ENCODE data around the gene MS4A3.
"Not testable (repeated sequence)": the region's sequence is repeated elsewhere in the genome, so short reads cannot be mapped to it uniquely, and the experiment has no call there.

Gene MS4A3

GRCh38 chr11:60087239-60087638, 30.8 kb downstream of the MS4A3 start:
- Histone ChIP-seq H3K36me3 (ENCODE audit: control insufficient read depth in 5 of 5, insufficient read depth in 5 of 5, low read length in 5 of 5) (no peaks in the 10 kb centered on the region), H3K4me3 (ENCODE audit: low read depth in 1 of 5, low read length in 5 of 5) (no peak overlapping the region), H3K9me3 (ENCODE audit: control insufficient read depth in 5 of 5, low read length in 5 of 5) (no peaks in the 10 kb centered on the region), H3K27ac (ENCODE audit: low read depth, low read length) (no peak overlapping the region), H3K9ac (ENCODE audit: low read length in 5 of 5) (no peak overlapping the region), H3K4me1 (ENCODE audit: control insufficient read depth in 5 of 5, insufficient read depth in 5 of 5, low read length in 5 of 5) (no peaks in the 10 kb centered on the region), H3K27me3 (ENCODE audit: control insufficient read depth in 5 of 5, insufficient read depth in 4 of 5, low read length in 5 of 5) (no peaks in the 10 kb centered on the region)

- Histone ChIP-seq H3K36me3 (ENCODE audit: control insufficient read depth in 5 of 5, insufficient read depth in 5 of 5, low read length in 5 of 5) (no peaks in the 10 kb centered on the region), H3K4me3 (ENCODE audit: low read depth in 1 of 5, low read length in 5 of 5) (no peak within 1 kb of the TSS), H3K4me1 (ENCODE audit: control insufficient read depth in 5 of 5, insufficient read depth in 5 of 5, low read length in 5 of 5) (no peaks in the 10 kb centered on the region), H3K9me3 (ENCODE audit: control insufficient read depth in 5 of 5, low read length in 5 of 5) (no peaks in the 10 kb centered on the region), H3K9ac (ENCODE audit: low read length in 5 of 5) (no peak within 1 kb of the TSS), H3K27me3 (ENCODE audit: control insufficient read depth in 5 of 5, insufficient read depth in 4 of 5, low read length in 5 of 5) (no peaks in the 10 kb centered on the region), H3K27ac (ENCODE audit: low read depth, low read length) (no peak within 1 kb of the TSS)
Observed at GRCh38 chr11:60088364-60088763, 31.9 kb downstream of the MS4A3 start, which contains the start of gene MS4A2. MS4A2 (plus strand) TSS chr11:60088664; CDS start chr11:60088766, 102 bp downstream.

- Histone ChIP-seq H3K36me3 (ENCODE audit: control insufficient read depth in 5 of 5, insufficient read depth in 5 of 5, low read length in 5 of 5) (no peaks in the 10 kb centered on the region), H3K9ac (ENCODE audit: low read length in 5 of 5) (no peak overlapping the region), H3K4me3 (ENCODE audit: low read depth in 1 of 5, low read length in 5 of 5) (no peak overlapping the region), H3K27ac (ENCODE audit: low read depth, low read length) (no peak overlapping the region), H3K4me1 (ENCODE audit: control insufficient read depth in 5 of 5, insufficient read depth in 5 of 5, low read length in 5 of 5) (no peaks in the 10 kb centered on the region), H3K9me3 (ENCODE audit: control insufficient read depth in 5 of 5, low read length in 5 of 5) (no peaks in the 10 kb centered on the region), H3K27me3 (ENCODE audit: control insufficient read depth in 5 of 5, insufficient read depth in 4 of 5, low read length in 5 of 5) (no peaks in the 10 kb centered on the region)
Observed at GRCh38 chr11:60095477-60096120, 39.1 kb downstream of the MS4A3 start.

DNA sequence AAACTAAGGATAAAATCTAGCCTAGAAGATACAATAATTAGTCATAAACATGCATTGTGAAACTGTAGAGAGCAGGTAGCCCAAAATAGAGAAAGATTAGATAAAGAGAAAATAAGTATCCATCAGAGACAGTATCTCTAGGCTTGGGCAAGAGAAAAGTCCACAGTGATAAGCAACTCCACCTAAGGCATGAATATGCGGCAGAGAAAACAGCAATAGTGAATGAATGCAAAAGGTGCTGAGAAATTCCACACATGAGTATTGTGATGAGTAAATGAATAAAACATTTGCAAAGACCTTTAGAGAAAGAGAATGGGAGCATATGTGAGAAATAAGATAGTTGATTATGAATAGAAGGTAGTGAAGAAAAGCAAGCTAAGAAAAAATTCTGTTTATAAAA, 40.7 kb downstream of the MS4A3 start:
- Histone ChIP-seq H3K36me3 (ENCODE audit: control insufficient read depth in 5 of 5, insufficient read depth in 5 of 5, low read length in 5 of 5) (no peaks in the 10 kb centered on the region), H3K4me1 (ENCODE audit: control insufficient read depth in 5 of 5, insufficient read depth in 5 of 5, low read length in 5 of 5) (no peaks in the 10 kb centered on the region), H3K27ac (ENCODE audit: low read depth, low read length) (no peak overlapping the region), H3K9ac (ENCODE audit: low read length in 5 of 5) (no peak overlapping the region), H3K9me3 (ENCODE audit: control insufficient read depth in 5 of 5, low read length in 5 of 5) (no peaks in the 10 kb centered on the region), H3K4me3 (ENCODE audit: low read depth in 1 of 5, low read length in 5 of 5) (no peak overlapping the region), H3K27me3 (ENCODE audit: control insufficient read depth in 5 of 5, insufficient read depth in 4 of 5, low read length in 5 of 5) (no peaks in the 10 kb centered on the region)

DNA sequence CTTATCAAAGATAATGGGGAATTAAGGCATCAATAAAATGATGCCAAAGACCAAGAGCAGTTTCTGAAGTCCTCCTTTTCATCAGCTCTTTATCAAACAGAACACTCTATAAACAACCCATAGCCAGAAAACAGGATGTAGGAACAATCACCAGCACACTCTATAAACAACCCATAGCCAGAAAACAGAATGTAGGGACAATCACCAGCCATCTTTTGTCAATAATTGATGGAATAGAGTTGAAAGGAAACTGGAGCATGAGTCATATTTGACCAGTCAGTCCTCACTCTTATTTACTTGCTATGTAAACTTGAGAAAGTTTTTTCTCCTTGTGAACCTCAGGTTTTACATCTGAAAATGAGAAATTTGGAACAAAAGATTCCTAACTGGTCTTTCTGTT, 42.0 kb downstream of the MS4A3 start:
- no peaks in the 10 kb centered on the region for H3K9me3 ChIP-seq (ENCODE audit: control insufficient read depth in 5 of 5, low read length in 5 of 5)
- no peaks in the 10 kb centered on the region for H3K36me3 ChIP-seq (ENCODE audit: control insufficient read depth in 5 of 5, insufficient read depth in 5 of 5, low read length in 5 of 5)
- H3K4me1 ChIP-seq (ENCODE audit: control insufficient read depth in 5 of 5, insufficient read depth in 5 of 5, low read length in 5 of 5): no peaks in the 10 kb centered on the region
- no peak overlapping the region for H3K9ac ChIP-seq (ENCODE audit: low read length in 5 of 5)
- H3K27ac ChIP-seq (ENCODE audit: low read depth, low read length): no peak overlapping the region
- H3K27me3 ChIP-seq (ENCODE audit: control insufficient read depth in 5 of 5, insufficient read depth in 4 of 5, low read length in 5 of 5): no peaks in the 10 kb centered on the region
- no peak overlapping the region for H3K4me3 ChIP-seq (ENCODE audit: low read depth in 1 of 5, low read length in 5 of 5)

- Histone ChIP-seq H3K4me3 (ENCODE audit: low read depth in 1 of 5, low read length in 5 of 5) (no peak overlapping the region), H3K27me3 (ENCODE audit: control insufficient read depth in 5 of 5, insufficient read depth in 4 of 5, low read length in 5 of 5) (no peaks in the 10 kb centered on the region), H3K36me3 (ENCODE audit: control insufficient read depth in 5 of 5, insufficient read depth in 5 of 5, low read length in 5 of 5) (no peaks in the 10 kb centered on the region), H3K4me1 (ENCODE audit: control insufficient read depth in 5 of 5, insufficient read depth in 5 of 5, low read length in 5 of 5) (no peaks in the 10 kb centered on the region), H3K9me3 (ENCODE audit: control insufficient read depth in 5 of 5, low read length in 5 of 5) (no peaks in the 10 kb centered on the region), H3K9ac (ENCODE audit: low read length in 5 of 5) (no peak overlapping the region), H3K27ac (ENCODE audit: low read depth, low read length) (no peak overlapping the region)
Observed at GRCh38 chr11:60100516-60100915, 44.1 kb downstream of the MS4A3 start.

GRCh38 chr11:60101368-60101767, 44.9 kb downstream of the MS4A3 start:
- H3K27me3 ChIP-seq (ENCODE audit: control insufficient read depth in 5 of 5, insufficient read depth in 4 of 5, low read length in 5 of 5); H3K36me3 ChIP-seq (ENCODE audit: control insufficient read depth in 5 of 5, insufficient read depth in 5 of 5, low read length in 5 of 5); H3K27ac ChIP-seq (ENCODE audit: low read depth, low read length); H3K9me3 ChIP-seq (ENCODE audit: control insufficient read depth in 5 of 5, low read length in 5 of 5); H3K4me1 ChIP-seq (ENCODE audit: control insufficient read depth in 5 of 5, insufficient read depth in 5 of 5, low read length in 5 of 5); H3K4me3 ChIP-seq (ENCODE audit: low read depth in 1 of 5, low read length in 5 of 5); H3K9ac ChIP-seq (ENCODE audit: low read length in 5 of 5): not testable (repeated sequence)

DNA sequence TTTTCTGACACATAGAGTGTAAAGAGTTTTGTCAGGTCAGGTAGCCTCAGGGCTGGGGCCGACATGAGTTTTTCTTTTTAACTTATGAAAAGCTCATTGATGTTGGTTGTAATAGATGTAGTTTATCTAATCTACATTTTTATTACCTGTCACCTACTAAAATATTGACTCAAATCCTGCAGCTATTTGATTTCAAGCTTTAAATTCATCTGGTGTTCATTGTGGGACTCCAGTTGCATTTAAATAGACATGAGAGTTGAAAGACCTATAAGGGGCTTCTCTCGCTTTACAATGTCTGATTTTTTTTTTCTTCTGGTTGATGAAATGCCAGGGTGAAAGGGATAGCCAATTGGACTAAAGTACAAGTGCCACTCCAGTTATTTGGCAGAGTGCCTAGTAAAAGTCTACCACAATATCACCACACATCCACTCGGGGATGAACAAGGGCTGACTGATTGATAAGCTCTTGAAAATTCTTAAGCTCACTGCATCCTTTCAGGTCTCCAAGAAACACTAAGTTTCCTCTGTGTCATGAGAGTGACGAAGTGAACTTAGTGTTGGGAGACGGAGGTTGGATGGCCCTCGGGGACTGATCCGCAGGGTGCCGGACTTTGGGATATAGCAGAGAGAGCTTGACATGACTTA, 48.1 kb downstream of the MS4A3 start:
- H3K9ac ChIP-seq (ENCODE audit: low read length in 5 of 5); H3K4me3 ChIP-seq (ENCODE audit: low read depth in 1 of 5, low read length in 5 of 5); H3K27me3 ChIP-seq (ENCODE audit: control insufficient read depth in 5 of 5, insufficient read depth in 4 of 5, low read length in 5 of 5); H3K36me3 ChIP-seq (ENCODE audit: control insufficient read depth in 5 of 5, insufficient read depth in 5 of 5, low read length in 5 of 5); H3K9me3 ChIP-seq (ENCODE audit: control insufficient read depth in 5 of 5, low read length in 5 of 5); H3K4me1 ChIP-seq (ENCODE audit: control insufficient read depth in 5 of 5, insufficient read depth in 5 of 5, low read length in 5 of 5); H3K27ac ChIP-seq (ENCODE audit: low read depth, low read length): not testable (repeated sequence)

DNA sequence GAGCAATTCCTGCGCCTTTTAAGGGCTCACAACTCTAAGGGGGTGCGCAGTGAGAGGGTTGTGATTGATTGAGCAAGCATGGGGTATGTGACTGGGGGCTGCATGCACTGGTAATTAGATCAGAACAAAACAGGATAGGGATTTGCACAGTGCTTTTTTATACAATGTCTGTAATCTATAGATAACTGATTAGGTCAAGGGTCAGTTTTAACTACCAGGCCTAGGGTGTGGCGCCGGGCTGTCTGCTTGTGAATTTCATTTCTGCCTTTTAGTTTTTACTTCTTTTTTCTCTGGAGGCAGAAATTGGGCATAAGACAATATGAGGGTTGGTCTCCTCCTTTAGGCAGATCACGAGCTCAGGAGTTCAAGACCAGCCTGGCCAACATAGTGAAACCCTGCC, 52.2 kb downstream of the MS4A3 start:
- H3K9me3 ChIP-seq (ENCODE audit: control insufficient read depth in 5 of 5, low read length in 5 of 5); H3K9ac ChIP-seq (ENCODE audit: low read length in 5 of 5); H3K4me1 ChIP-seq (ENCODE audit: control insufficient read depth in 5 of 5, insufficient read depth in 5 of 5, low read length in 5 of 5); H3K36me3 ChIP-seq (ENCODE audit: control insufficient read depth in 5 of 5, insufficient read depth in 5 of 5, low read length in 5 of 5); H3K4me3 ChIP-seq (ENCODE audit: low read depth in 1 of 5, low read length in 5 of 5); H3K27me3 ChIP-seq (ENCODE audit: control insufficient read depth in 5 of 5, insufficient read depth in 4 of 5, low read length in 5 of 5); H3K27ac ChIP-seq (ENCODE audit: low read depth, low read length): not testable (repeated sequence)

DNA sequence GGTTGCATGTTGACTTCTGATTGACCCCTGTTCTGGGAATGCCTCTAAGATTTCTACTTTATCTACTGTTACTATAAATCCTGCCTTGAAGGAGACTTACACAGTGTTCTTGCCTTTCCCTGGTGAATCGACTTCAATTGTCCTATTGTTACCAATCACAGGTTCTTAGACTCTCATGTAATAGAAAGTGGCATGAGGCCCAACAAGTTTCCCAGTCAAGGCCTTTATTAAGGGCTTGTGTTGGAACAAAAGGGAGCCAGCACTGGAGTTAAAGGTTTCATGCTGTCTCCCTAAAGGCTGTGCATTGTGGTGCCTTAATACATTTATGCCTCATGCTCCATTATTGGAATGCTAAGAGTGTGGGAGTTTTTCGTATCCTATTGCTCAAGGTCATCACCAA, 55.3 kb downstream of the MS4A3 start:
- Histone ChIP-seq H3K9me3 (ENCODE audit: control insufficient read depth in 5 of 5, low read length in 5 of 5) (no peaks in the 10 kb centered on the region), H3K36me3 (ENCODE audit: control insufficient read depth in 5 of 5, insufficient read depth in 5 of 5, low read length in 5 of 5) (no peaks in the 10 kb centered on the region), H3K4me3 (ENCODE audit: low read depth in 1 of 5, low read length in 5 of 5) (no peak overlapping the region), H3K4me1 (ENCODE audit: control insufficient read depth in 5 of 5, insufficient read depth in 5 of 5, low read length in 5 of 5) (no peaks in the 10 kb centered on the region), H3K9ac (ENCODE audit: low read length in 5 of 5) (no peak overlapping the region), H3K27ac (ENCODE audit: low read depth, low read length) (no peak overlapping the region), H3K27me3 (ENCODE audit: control insufficient read depth in 5 of 5, insufficient read depth in 4 of 5, low read length in 5 of 5) (no peaks in the 10 kb centered on the region)

Data from subcutaneous abdominal adipose tissue (tissue), 5 donors.